Measurements from ENCODE around the gene FSTL5.

GRCh38 chr4:162101337-162101736 lies 62.5 kb downstream of the FSTL5 start:
- no peak for TF ChIP-seq YY1 (IDR thresholded peaks at IDR 0.05; ENCODE audit: insufficient read depth, insufficient read length)
- no peak for TF ChIP-seq SUZ12 (IDR thresholded peaks at IDR 0.05; ENCODE audit: extremely low read depth, insufficient read depth, insufficient read length)
